Measurements from ENCODE around the gene CPPED1. TPM values are rescaled to one million over a fixed set of nuclear protein-coding genes. Genes with fewer than 3 reads are reported as not detected.

CPPED1 gene
- total RNA-seq, 1 experiment from 2014 or later = 8.1 TPM

- RAD21 ChIA-PET (ENCODE audit: low non-redundant PET in 1 of 2, low total read pairs in 2 of 2, uncharacterized antibody in 2 of 2, unreplicated experiment in 2 of 2) = no interaction called here
These were observed 150.8 kb downstream of the CPPED1 start for GRCh38 chr16:12652924-12653323.

More at GRCh38 chr16:12652924-12653323, 150.8 kb downstream of the CPPED1 start:
- Histone ChIP-seq H3K4me3 (replicated peaks in 1 of 2; ENCODE audit: low read depth in 1 of 2, low read length in 2 of 2) (no peak overlapping the region), H2AFZ (ENCODE audit: low read depth, low read length, poor library complexity, severe bottlenecking) (no peak overlapping the region), H3K27ac (ENCODE audit: low read depth, low read length) (no peak overlapping the region), H3K36me3 (ENCODE audit: control insufficient read depth in 1 of 2, insufficient read depth in 2 of 2, low read length in 2 of 2) (no peaks in the 10 kb centered on the region), H3K9ac (ENCODE audit: low read length) (no peak overlapping the region), H3K27me3 (ENCODE audit: insufficient read depth, low read length) (no peaks in the 10 kb centered on the region), H3K79me2 (ENCODE audit: insufficient read depth, low read length) (no peaks in the 10 kb centered on the region), H3K9me3 (ENCODE audit: control insufficient read depth in 1 of 2, insufficient read depth in 1 of 2, low read depth in 1 of 2, low read length in 2 of 2) (no peaks in the 10 kb centered on the region), H4K20me1 (ENCODE audit: insufficient read depth) (no peaks in the 10 kb centered on the region), H3K4me2 (ENCODE audit: low read length) (no peak overlapping the region), H3K4me1 (ENCODE audit: control insufficient read depth in 1 of 2, insufficient read depth in 2 of 2, low read length in 2 of 2) (peaks cover 0 to 5% of the 10 kb centered on the region in 2 experiments; a peak in 1 of 4 replicates), H3K9me2 (ENCODE audit: insufficient read depth) (no peaks in the 10 kb centered on the region)
- DNase-seq (ENCODE audit: low read depth, low spot score) (no peak), ATAC-seq (no peak)
- TF ChIP-seq ZBTB33 (IDR thresholded peaks at IDR 0.05; ENCODE audit: extremely low read depth, insufficient replicate concordance, low read length) = no peak
- TF ChIP-seq YY1 (IDR thresholded peaks at IDR 0.05; ENCODE audit: extremely low read depth, insufficient replicate concordance, low read depth, low read length) = no peak
- TF ChIP-seq CEBPB (IDR thresholded peaks at IDR 0.05; ENCODE audit: low read depth) = no peak
- TF ChIP-seq EGR1 (IDR thresholded peaks at IDR 0.05; ENCODE audit: low read depth) = no peak
- TF ChIP-seq ZFX (IDR thresholded peaks at IDR 0.05) = no peak
- TF ChIP-seq EZH2 (IDR thresholded peaks at IDR 0.05) = no peak
- no peak for TF ChIP-seq CBX3 (IDR thresholded peaks at IDR 0.05; ENCODE audit: low read depth)
- TF ChIP-seq FOSL1 (IDR thresholded peaks at IDR 0.05; ENCODE audit: low read depth) = no peak
- no peak for TF ChIP-seq ELF1 (IDR thresholded peaks at IDR 0.05; ENCODE audit: borderline replicate concordance, low read depth)
- ChIA-PET CTCF (no interaction called here), POLR2A (interaction anchor here (1.2 kb wide), 1 partner anchor 40 kb away, joined by 4 read pairs; no protein-coding TSS in a partner anchor)
- no TSS peak for BruUV-seq (replicated peaks)
- intact Hi-C loops (cut with micrococcal nuclease) = no loop called here
